Suppressor macrophage treated with lipopolysaccharide for 4 hours (primary cell): Measurements from ENCODE around the gene XRN1.

ENCODE experiments used
- DNase-seq: peaks from one replicate; pipeline ENCODE4 v3.0.0-alpha.2; 2020

XRN1 gene

GRCh38 chr3:142259359-142259758 is 188.5 kb downstream of the XRN1 start:
- no peak for DNase-seq

GRCh38 chr3:142256712-142257333 is 191.0 kb downstream of the XRN1 start:
- no peak for DNase-seq
